GM23338 (cell line): Measurements from ENCODE around the gene TRIM8. TPM values are rescaled to one million over a fixed set of nuclear protein-coding genes. Genes with fewer than 3 reads are reported as not detected.

ENCODE experiments used
- ATAC-seq: fragments of 200-7000 bp; cut with Tn5 transposase; 3 replicates; pipeline ENCODE4 v1.9.1; 2020
- DNase-seq: peaks from one replicate; pipeline ENCODE4 v3.0.0-alpha.2; 2015; ENCODE audit warnings: low spot score
- H2AFZ ChIP-seq: fragments of 200-600 bp; sonication (generic); 2 replicates; pipeline ENCODE4 v1.8.0; 2016; ENCODE audit warnings: antibody characterized with exemption, mild to moderate bottlenecking, moderate library complexity
- H3F3A ChIP-seq: fragments of 200-600 bp; sonication (generic); replicated peaks from 2 replicates; pipeline ENCODE4 v1.8.0; 2017; ENCODE audit warnings: antibody characterized with exemption, mixed run types, low read depth
- H3K27ac ChIP-seq: fragments of 200-600 bp; sonication (generic); 2 replicates; pipeline ENCODE4 v1.6.1; 2016; ENCODE audit warnings: low read depth
- H3K27me3 ChIP-seq: fragments of 200-600 bp; sonication (generic); 2 replicates; pipeline ENCODE4 v1.8.0; 2016; ENCODE audit warnings: mild to moderate bottlenecking, mixed run types, moderate library complexity; ENCODE audit not compliant: insufficient read depth
- H3K36me3 ChIP-seq: fragments of 200-600 bp; sonication (generic); 2 replicates; pipeline ENCODE4 v1.8.0; 2016; ENCODE audit warnings: mild to moderate bottlenecking; ENCODE audit not compliant: insufficient read depth
- H3K4me1 ChIP-seq: fragments of 200-600 bp; sonication (generic); 2 replicates; pipeline ENCODE4 v1.8.0; 2016; ENCODE audit warnings: mild to moderate bottlenecking, moderate library complexity; ENCODE audit not compliant: insufficient read depth
- H3K4me2 ChIP-seq: fragments of 200-600 bp; sonication (generic); 2 replicates; pipeline ENCODE4 v1.7.1; 2017; ENCODE audit warnings: mixed run types
- H3K4me3 ChIP-seq: fragments of 200-600 bp; sonication (generic); 2 replicates; pipeline ENCODE4 v1.6.1; 2016; ENCODE audit warnings: mixed run types
- H3K79me2 ChIP-seq: fragments of 200-600 bp; sonication (generic); replicated peaks from 2 replicates; pipeline ENCODE4 v1.8.0; 2017; ENCODE audit warnings: mild to moderate bottlenecking; ENCODE audit not compliant: insufficient read depth
- H3K9me2 ChIP-seq: fragments of 200-600 bp; sonication (generic); 2 replicates; pipeline ENCODE4 v1.8.0; 2017; ENCODE audit not compliant: insufficient read depth
- H4K20me1 ChIP-seq: fragments of 200-600 bp; sonication (generic); replicated peaks from 2 replicates; pipeline ENCODE4 v1.8.0; 2017; ENCODE audit warnings: mild to moderate bottlenecking; ENCODE audit not compliant: insufficient read depth
- H3K27ac Mint-ChIP-seq: 2 replicates; pipeline ENCODE4 v1.8.0; 2020; ENCODE audit warnings: inconsistent platforms, mild to moderate bottlenecking, moderate library complexity, mixed read lengths
- H3K27me3 Mint-ChIP-seq: 3 replicates; pipeline ENCODE4 v1.8.0; 2022; ENCODE audit warnings: low read depth, mild to moderate bottlenecking, moderate library complexity, mixed read lengths, inconsistent platforms; ENCODE audit not compliant: insufficient read depth, poor library complexity
- H3K36me3 Mint-ChIP-seq: 3 replicates; pipeline ENCODE4 v1.8.0; 2021; ENCODE audit warnings: low read depth, mild to moderate bottlenecking, inconsistent platforms, moderate library complexity, mixed read lengths
- H3K4me1 Mint-ChIP-seq: 3 replicates; pipeline ENCODE4 v1.8.0; 2020; ENCODE audit warnings: mild to moderate bottlenecking, inconsistent platforms, mixed read lengths
- H3K4me3 Mint-ChIP-seq: 3 replicates; pipeline ENCODE4 v1.8.0; 2021; ENCODE audit warnings: moderate library complexity, mild to moderate bottlenecking, inconsistent platforms, mixed read lengths
- H3K9me3 Mint-ChIP-seq: 3 replicates; pipeline ENCODE4 v1.8.0; 2020; ENCODE audit warnings: moderate library complexity, mild to moderate bottlenecking, inconsistent platforms, mixed read lengths
- CTCF ChIP-seq, 2 experiments: fragments of 200-600 bp in 1 of 2; sonication (generic) in 1 of 2; conservative IDR thresholded peaks; 2 replicates each; pipeline versions ENCODE4 v1.5.1 to v1.6.1; 2016 to 2017; ENCODE audit warnings: antibody characterized with exemption in 2 of 2, low read depth in 2 of 2, mild to moderate bottlenecking in 2 of 2, moderate library complexity in 1 of 2
- ETS1 ChIP-seq: IDR thresholded peaks from 2 replicates; pipeline ENCODE4 v1.6.1; 2016; ENCODE audit warnings: antibody characterized with exemption
- JUNB ChIP-seq: IDR thresholded peaks from one replicate; pipeline ENCODE4 v1.6.1; 2016; ENCODE audit warnings: antibody characterized with exemption; ENCODE audit not compliant: unreplicated experiment
- ZNF114 ChIP-seq: fragments of 250-450 bp; sonication (Bioruptor Pico); IDR thresholded peaks from 2 replicates; pipeline ENCODE4 v1.5.0; 2020; ENCODE audit warnings: mild to moderate bottlenecking, moderate library complexity
- ZNF462 ChIP-seq: fragments of 250-450 bp; sonication (Bioruptor Pico); IDR thresholded peaks from 2 replicates; pipeline ENCODE4 v1.5.0; 2020; ENCODE audit warnings: mild to moderate bottlenecking, moderate library complexity
- polyA plus RNA-seq: library from polyadenylated mRNA; unstranded; fragments of >200 nt; fragmentation: Nextera tagmentation; extraction: Ambion mirVana; gene quantifications from 2 replicates; pipeline ENCODE4 v1.2.1, GENCODE V29; 2016
- total RNA-seq: library from RNA; depleted of rRNA; stranded (reverse); fragments of >200 nt; shearing (Covaris generic); gene quantifications from 2 replicates; pipeline ENCODE4 v1.2.3, GENCODE V29; 2014

The TRIM8 gene
- total and polyA plus RNA-seq, 2 experiments from 2014 or later: 15.1 to 36.7 TPM

GRCh38 chr10:102598243-102598642 is 46.0 kb upstream of the TRIM8 start:
- Histone ChIP-seq H3K79me2 (no peaks in the 10 kb centered on the region), H3K27ac (no peak overlapping the region), H3K4me2 (no peak overlapping the region), H3K9me2 (no peaks in the 10 kb centered on the region), H3K4me1 (peaks cover 8% of the 10 kb centered on the region; the same call in 1 of the 2 replicates), H2AFZ (no peak overlapping the region), H4K20me1 (no peaks in the 10 kb centered on the region), H3K36me3 (no peaks in the 10 kb centered on the region), H3F3A (peaks cover 2% of the 10 kb centered on the region; the same call in 1 of the 2 replicates), H3K27me3 (no peaks in the 10 kb centered on the region), H3K4me3 (no peak overlapping the region)
- TF ChIP-seq ZNF462 (CRISPR knock-in tag) (no peak), CTCF (conservative IDR thresholded peaks at IDR 0.05; ENCODE audit: low read depth in 2 of 2) (no peak), ZNF114 (no peak), ETS1 (no peak), JUNB (no peak)
- ATAC-seq: no peak
- DNase-seq: no peak
- Mint-ChIP-seq H3K9me3 (no peaks in the 10 kb centered on the region), H3K27ac (no peak overlapping the region), H3K4me3 (no peak overlapping the region), H3K27me3 (peaks cover 4% of the 10 kb centered on the region), H3K36me3 (no peaks in the 10 kb centered on the region), H3K4me1 (peaks cover 18% of the 10 kb centered on the region)
